SK-N-MC (cell line): Measurements from ENCODE around the gene ZNF320.

Experiments used
- EZH2 ChIP-seq: fragments of 200-600 bp; sonication (generic); IDR thresholded peaks from one replicate; pipeline ENCODE4 v1.6.1; 2017; ENCODE audit warnings: antibody characterized with exemption
- POLR2AphosphoS5 ChIP-seq: IDR thresholded peaks from 2 replicates; pipeline ENCODE4 v1.6.1; 2012; ENCODE audit warnings: mild to moderate bottlenecking, low read depth, low read length, borderline replicate concordance

DNA sequence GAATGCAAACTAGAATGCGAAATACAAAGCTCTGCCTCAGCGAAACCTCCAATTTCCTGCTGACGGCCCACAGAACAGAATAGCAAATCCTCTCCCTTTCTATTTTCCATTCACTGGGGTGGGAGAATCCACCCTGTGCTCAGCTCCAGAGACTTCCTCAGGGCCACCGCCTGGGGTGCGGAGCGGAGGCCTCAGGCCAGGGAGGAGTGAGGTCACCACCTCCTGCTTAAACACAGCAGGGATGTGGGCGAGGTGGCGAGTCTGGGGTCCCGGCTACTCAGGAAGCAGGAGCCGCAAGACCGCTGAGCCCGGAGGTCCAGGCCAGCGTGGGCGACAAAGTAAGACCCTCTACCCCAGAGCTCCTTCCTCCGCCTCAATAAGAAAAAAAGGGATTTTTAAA, 666 bp upstream of the ZNF320 start:
- TF ChIP-seq EZH2 (no peak), POLR2AphosphoS5 (no peak)
